Mucosa of descending colon (tissue), 3 donors: ENCODE results near the gene SERPINE2. TPM values are rescaled to one million over a fixed set of nuclear protein-coding genes. Genes with fewer than 3 reads are reported as not detected.

Experiments
- ATAC-seq: fragments of 200-7000 bp; cut with Tn5 transposase; one replicate; pipeline ENCODE4 v1.9.1; 2020; ENCODE audit warnings: mild to moderate bottlenecking, moderate library complexity
- DNase-seq, 3 donors: peaks; one replicate each; pipeline ENCODE4 v3.0.0-alpha.2; 2020
- H3K36me3 ChIP-seq: fragments of 200-600 bp; one replicate; pipeline ENCODE4 v1.8.0; 2021; ENCODE audit warnings: low read depth, mild to moderate bottlenecking
- H3K4me1 ChIP-seq: fragments of 200-600 bp; one replicate; pipeline ENCODE4 v1.8.0; 2021; ENCODE audit warnings: low read depth, mild to moderate bottlenecking
- H3K4me3 ChIP-seq: fragments of 200-600 bp; one replicate; pipeline ENCODE4 v1.8.0; 2021; ENCODE audit warnings: mild to moderate bottlenecking
- H3K9me3 ChIP-seq: fragments of 200-600 bp; one replicate; pipeline ENCODE4 v1.8.0; 2021; ENCODE audit warnings: mild to moderate bottlenecking
- intact Hi-C, 2 donors: fragments of 100-400 bp; cut with DNase I in 1 of 2; cut with micrococcal nuclease in 1 of 2; formaldehyde crosslinking; loops; one replicate each; pipeline versions ENCODE4 v1.11.0 to v1.11.1; 2022; cut with DNase I, micrococcal nuclease
- total RNA-seq, 3 donors: library from RNA; stranded (reverse); fragmentation: NEBNext Ultra II Directional in 2 of 3; extraction: Animal tissue kit (Norgen Biotek cat#: 25700) in 2 of 3; gene quantifications; one replicate each; pipeline versions ENCODE4 v1.2.1 to v1.2.4, GENCODE V29; 2021 to 2023
- TF ChIP-seq, protein P1 (sequence below): fragments of 200-600 bp; IDR thresholded peaks from one replicate; pipeline ENCODE4 v1.8.0; 2022; ENCODE audit warnings: antibody characterized with exemption, mild to moderate bottlenecking
- donor health status: DM: no; HTN: no; CAD: no; lungs with moderate emphysema.
- donor health status: DM: no; HTN: no; CAD: no.
- donor health status: DM: no; HTN: yes; CAD: no.

The SERPINE2 gene
- total RNA-seq, 3 donors from 2014 or later, result 10.6 to 15.9 (median 12.4) TPM

DNA sequence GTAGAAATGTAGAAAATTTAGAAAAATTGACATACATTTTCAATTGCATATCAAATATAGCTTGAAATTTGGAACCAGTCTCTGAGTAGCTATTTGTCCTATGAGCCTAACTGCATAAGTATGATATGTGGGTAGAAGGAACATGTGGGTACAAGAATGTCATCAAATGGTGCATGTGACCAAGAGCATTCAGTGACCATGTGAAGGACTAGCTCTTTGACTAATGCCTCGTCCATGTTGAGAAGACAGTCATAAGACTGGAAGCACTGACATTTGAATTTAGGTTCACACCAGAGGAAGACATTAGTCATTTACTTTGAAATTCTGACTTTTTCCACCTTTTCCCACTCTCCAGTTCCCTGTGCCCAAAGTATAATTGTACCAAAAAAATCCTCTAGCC is 69.2 kb downstream of the SERPINE2 start:
- no peaks in the 10 kb centered on the region for H3K9me3 ChIP-seq

GRCh38 chr2:223969315-223969714 is 69.8 kb downstream of the SERPINE2 start:
- DNase-seq (no peak), ATAC-seq (no peak)
- Histone ChIP-seq H3K36me3 (no peaks in the 10 kb centered on the region), H3K4me3 (no peak overlapping the region), H3K9me3 (no peaks in the 10 kb centered on the region), H3K4me1 (no peaks in the 10 kb centered on the region)
- intact Hi-C loops, result no loop called here
- TF ChIP-seq, protein P1, sequence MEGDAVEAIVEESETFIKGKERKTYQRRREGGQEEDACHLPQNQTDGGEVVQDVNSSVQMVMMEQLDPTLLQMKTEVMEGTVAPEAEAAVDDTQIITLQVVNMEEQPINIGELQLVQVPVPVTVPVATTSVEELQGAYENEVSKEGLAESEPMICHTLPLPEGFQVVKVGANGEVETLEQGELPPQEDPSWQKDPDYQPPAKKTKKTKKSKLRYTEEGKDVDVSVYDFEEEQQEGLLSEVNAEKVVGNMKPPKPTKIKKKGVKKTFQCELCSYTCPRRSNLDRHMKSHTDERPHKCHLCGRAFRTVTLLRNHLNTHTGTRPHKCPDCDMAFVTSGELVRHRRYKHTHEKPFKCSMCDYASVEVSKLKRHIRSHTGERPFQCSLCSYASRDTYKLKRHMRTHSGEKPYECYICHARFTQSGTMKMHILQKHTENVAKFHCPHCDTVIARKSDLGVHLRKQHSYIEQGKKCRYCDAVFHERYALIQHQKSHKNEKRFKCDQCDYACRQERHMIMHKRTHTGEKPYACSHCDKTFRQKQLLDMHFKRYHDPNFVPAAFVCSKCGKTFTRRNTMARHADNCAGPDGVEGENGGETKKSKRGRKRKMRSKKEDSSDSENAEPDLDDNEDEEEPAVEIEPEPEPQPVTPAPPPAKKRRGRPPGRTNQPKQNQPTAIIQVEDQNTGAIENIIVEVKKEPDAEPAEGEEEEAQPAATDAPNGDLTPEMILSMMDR, result no peak

More for the DNA sequence above, 69.2 kb downstream of the SERPINE2 start:
- Histone ChIP-seq H3K4me3 (no peak overlapping the region), H3K36me3 (no peaks in the 10 kb centered on the region), H3K4me1 (no peaks in the 10 kb centered on the region)
- DNase-seq (no peak), ATAC-seq (no peak)
- TF ChIP-seq, protein P1, result no peak
- intact Hi-C loops, result no loop called here

DNA sequence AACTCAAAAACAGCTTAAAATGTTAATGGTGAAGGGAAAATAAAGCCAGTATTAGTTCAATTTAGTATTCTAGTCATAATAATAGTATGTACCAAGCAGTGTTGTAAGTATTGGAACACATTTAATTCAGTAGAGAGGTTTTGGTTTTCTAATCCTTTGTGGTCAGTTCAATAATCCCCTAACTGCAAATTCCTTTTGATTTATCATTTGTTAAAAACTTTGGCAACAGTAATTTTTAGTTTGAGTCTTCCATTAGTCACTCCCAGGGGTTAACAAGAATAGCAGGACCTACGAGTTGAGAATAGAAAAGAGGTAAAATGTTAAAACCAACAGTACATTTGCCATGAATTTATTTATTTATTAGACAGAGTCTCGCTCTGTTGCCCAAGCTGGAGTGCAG is 71.1 kb downstream of the SERPINE2 start:
- Histone ChIP-seq H3K4me3 (no peak overlapping the region), H3K4me1 (no peaks in the 10 kb centered on the region), H3K9me3 (no peaks in the 10 kb centered on the region), H3K36me3 (no peaks in the 10 kb centered on the region)
- TF ChIP-seq, protein P1, result no peak
- ATAC-seq (no peak), DNase-seq (no peak)
- intact Hi-C loops, result no loop called here

DNA sequence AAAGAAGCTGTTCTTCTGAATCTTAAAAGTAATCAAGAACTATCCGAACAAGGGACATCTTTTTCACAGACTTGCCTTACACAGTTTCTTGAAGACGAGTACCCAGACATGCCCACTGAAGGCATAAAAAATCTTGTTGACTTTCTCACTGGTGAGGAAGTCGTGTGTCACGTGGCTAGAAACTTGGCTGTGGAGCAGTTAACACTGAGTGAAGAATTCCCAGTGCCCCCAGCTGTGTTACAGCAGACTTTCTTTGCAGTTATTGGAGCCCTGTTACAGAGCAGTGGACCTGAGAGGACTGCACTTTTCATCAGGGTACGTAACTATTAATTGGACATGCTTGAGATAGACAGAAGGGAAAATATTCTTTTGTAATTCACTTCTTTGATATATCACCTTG is 79.4 kb downstream of the SERPINE2 start:
- H3K9me3 ChIP-seq, result no peaks in the 10 kb centered on the region
- ATAC-seq (no peak), DNase-seq (peak in 1 of 3 donors; percentile 38)
- TF ChIP-seq, protein P1, result no peak
- H3K36me3 ChIP-seq, result no peaks in the 10 kb centered on the region
- H3K4me1 ChIP-seq, result peaks cover 42% of the 10 kb centered on the region
- H3K4me3 ChIP-seq, result no peak overlapping the region
- intact Hi-C loops, result no loop called here

DNA sequence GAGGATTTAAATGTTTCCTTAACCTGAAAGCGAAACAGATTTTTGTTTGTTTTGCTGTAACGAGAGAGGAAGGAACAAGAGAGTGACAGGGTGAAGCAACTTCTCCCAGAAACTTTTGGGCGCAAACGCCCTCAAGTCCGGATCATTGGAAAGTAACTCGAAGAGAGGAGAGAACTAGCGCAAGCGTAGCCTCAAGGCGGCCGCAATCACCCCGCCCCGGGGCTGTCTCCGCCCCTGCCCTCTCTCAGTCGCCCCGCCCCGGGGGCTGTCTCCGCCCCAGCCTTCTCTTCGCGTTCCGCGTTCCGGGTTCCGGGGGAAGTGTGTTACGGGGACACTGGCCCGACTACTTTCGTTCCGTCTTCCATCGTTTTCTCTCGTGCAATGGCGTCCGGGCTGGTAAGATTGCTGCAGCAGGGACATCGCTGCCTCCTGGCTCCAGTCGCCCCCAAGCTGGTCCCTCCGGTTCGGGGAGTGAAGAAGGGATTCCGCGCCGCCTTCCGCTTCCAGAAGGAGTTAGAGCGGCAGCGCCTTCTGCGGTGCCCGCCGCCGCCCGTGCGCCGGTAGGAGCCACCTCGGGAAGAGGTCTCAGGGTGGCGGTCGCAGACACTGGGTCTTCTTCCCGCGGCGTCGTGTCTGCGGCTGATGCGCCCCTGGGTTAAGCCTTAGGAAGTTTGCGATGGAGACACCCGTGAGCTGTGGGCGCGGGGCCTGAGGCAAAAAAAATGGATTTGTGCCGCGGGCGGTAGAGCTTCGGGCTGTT is 81.8 kb downstream of the SERPINE2 start, which contains the start of gene MRPL44:
Gene MRPL44 (plus strand): TSS at position 372 of the 760 bp plus-strand sequence. CDS start 10 bp downstream, at position 382.
- no peaks in the 10 kb centered on the region for H3K9me3 ChIP-seq
- ATAC-seq, result peak; percentile 99
- no peaks in the 10 kb centered on the region for H3K36me3 ChIP-seq
- peaks cover 42% of the 10 kb centered on the region for H3K4me1 ChIP-seq
- intact Hi-C loops, result no loop called here
- TF ChIP-seq, protein P1, result no peak
- peak; percentile 98 to 100 (median 98) for DNase-seq
- H3K4me3 ChIP-seq, result peak within 1 kb of the TSS; percentile 100
